Neural cell (in vitro differentiated cells): ENCODE measurements around the gene SLC39A2. TPM values are rescaled to one million over a fixed set of nuclear protein-coding genes. Genes with fewer than 3 reads are reported as not detected.

Experiments used
- H2AFZ ChIP-seq: fragments of 200-600, 300-800 bp; sonication (generic), shearing (Covaris generic); 2 replicates; pipeline ENCODE4 v1.6.0; 2014; ENCODE audit warnings: low read depth, mild to moderate bottlenecking, antibody characterized with exemption, low read length, moderate library complexity
- H3F3A ChIP-seq: fragments of 200-600 bp; shearing (Covaris generic); 2 replicates; pipeline ENCODE4 v1.6.1; 2016; ENCODE audit warnings: mild to moderate bottlenecking, moderate library complexity, mixed read lengths, antibody characterized with exemption, low read length; ENCODE audit not compliant: insufficient read depth, poor library complexity, severe bottlenecking
- H3K27ac ChIP-seq: fragments of 200-600, 300-800 bp; sonication (generic), shearing (Covaris generic); 2 replicates; pipeline ENCODE4 v1.5.1; 2014; ENCODE audit warnings: mild to moderate bottlenecking, low read length, moderate library complexity
- H3K27me3 ChIP-seq: fragments of 300-800, 200-600 bp; sonication (generic), shearing (Covaris generic); 2 replicates; pipeline ENCODE4 v1.6.0; 2014; ENCODE audit warnings: mild to moderate bottlenecking, low read depth, low read length, moderate library complexity; ENCODE audit not compliant: insufficient read depth
- H3K36me3 ChIP-seq: fragments of 300-800, 200-600 bp; sonication (generic), shearing (Covaris generic); 2 replicates; pipeline ENCODE4 v1.5.1; 2014; ENCODE audit warnings: mild to moderate bottlenecking, antibody characterized with exemption, low read length, moderate library complexity; ENCODE audit not compliant: insufficient read depth
- H3K4me2 ChIP-seq: fragments of 300-800, 200-600 bp; sonication (generic), shearing (Covaris generic); 2 replicates; pipeline ENCODE4 v1.6.0; 2014; ENCODE audit warnings: mild to moderate bottlenecking, low read length
- H3K4me3 ChIP-seq: fragments of 300-800, 200-600 bp; sonication (generic), shearing (Covaris generic); 2 replicates; pipeline ENCODE4 v1.5.1; 2014; ENCODE audit warnings: mild to moderate bottlenecking, low read length, moderate library complexity
- H3K79me2 ChIP-seq: fragments of 200-600 bp; shearing (Covaris generic); replicated peaks from 2 replicates; pipeline ENCODE4 v1.6.0; 2014; ENCODE audit warnings: mild to moderate bottlenecking, low read length, moderate library complexity; ENCODE audit not compliant: insufficient read depth
- H3K9ac ChIP-seq: fragments of 300-800, 200-600 bp; sonication (generic), shearing (Covaris generic); 2 replicates; pipeline ENCODE4 v1.6.1; 2016; ENCODE audit warnings: mild to moderate bottlenecking, low read length, mixed read lengths
- H3K9me2 ChIP-seq: fragments of 200-600 bp; shearing (Covaris generic); 2 replicates; pipeline ENCODE4 v1.6.1; 2016; ENCODE audit warnings: mild to moderate bottlenecking, low read length, mixed read lengths; ENCODE audit not compliant: insufficient read depth
- H3K9me3 ChIP-seq: fragments of 200-600, 300-800 bp; sonication (generic), shearing (Covaris generic); 2 replicates; pipeline ENCODE4 v1.6.1; 2016; ENCODE audit warnings: mild to moderate bottlenecking, mixed run types, low read length, moderate library complexity, mixed read lengths
- H4K20me1 ChIP-seq: fragments of 200-600 bp; shearing (Covaris generic); 2 replicates; pipeline ENCODE4 v1.6.1; 2016; ENCODE audit warnings: mild to moderate bottlenecking, mixed run types; ENCODE audit not compliant: insufficient read depth
- CTCF ChIP-seq: fragments of 450-650 bp; IDR thresholded peaks from 2 replicates; pipeline ENCODE4 v1.5.1; 2014; ENCODE audit warnings: antibody characterized with exemption, mild to moderate bottlenecking, moderate library complexity; ENCODE audit not compliant: poor library complexity, severe bottlenecking
- EP300 ChIP-seq: fragments of 450-650 bp; conservative IDR thresholded peaks from 2 replicates; pipeline ENCODE4 v1.6.1; 2014; ENCODE audit warnings: antibody characterized with exemption, mild to moderate bottlenecking, moderate library complexity; ENCODE audit not compliant: poor library complexity, severe bottlenecking
- EZH2 ChIP-seq: fragments of 200-600, 300-800 bp; shearing (Covaris generic), sonication (generic); IDR thresholded peaks from 2 replicates; pipeline ENCODE4 v1.6.1; 2014; ENCODE audit warnings: antibody characterized with exemption, low read length, borderline replicate concordance, mild to moderate bottlenecking; ENCODE audit not compliant: insufficient read depth, poor library complexity, severe bottlenecking
- MXI1 ChIP-seq: fragments of 450-650 bp; conservative IDR thresholded peaks from 2 replicates; pipeline ENCODE4 v1.6.1; 2014; ENCODE audit warnings: antibody characterized with exemption, mild to moderate bottlenecking; ENCODE audit not compliant: poor library complexity, severe bottlenecking
- POLR2AphosphoS5 ChIP-seq: IDR thresholded peaks from 2 replicates; pipeline ENCODE4 v1.6.1; 2012
- RAD21 ChIP-seq: fragments of 450-650 bp; conservative IDR thresholded peaks from 2 replicates; pipeline ENCODE4 v1.6.1; 2014; ENCODE audit warnings: antibody characterized with exemption, mild to moderate bottlenecking, moderate library complexity
- REST ChIP-seq: IDR thresholded peaks from 2 replicates; pipeline ENCODE4 v1.6.1; 2012; ENCODE audit warnings: borderline replicate concordance
- SMC3 ChIP-seq: fragments of 450-650 bp; conservative IDR thresholded peaks from 2 replicates; pipeline ENCODE4 v1.6.1; 2014; ENCODE audit warnings: antibody characterized with exemption, mild to moderate bottlenecking, moderate library complexity; ENCODE audit not compliant: poor library complexity
- TAF1 ChIP-seq: IDR thresholded peaks from 2 replicates; pipeline ENCODE4 v1.6.1; 2012; ENCODE audit warnings: low read depth
- polyA plus RNA-seq: library from polyadenylated mRNA; depleted of rRNA; stranded (reverse); fragments of >200 nt; gene quantifications from 2 replicates; pipeline ENCODE4 v1.2.3, GENCODE V29; 2014

Gene SLC39A2
- polyA plus RNA-seq, 1 donor from 2014 or later: not detected

- no peak overlapping the region for H3K9ac ChIP-seq
- H3F3A ChIP-seq: no peaks in the 10 kb centered on the region
- H3K27ac ChIP-seq: no peak overlapping the region
- TF ChIP-seq SMC3 (no peak), POLR2AphosphoS5 (no peak), EP300 (no peak), RAD21 (no peak), EZH2 (no peak), MXI1 (no peak), CTCF (no peak), TAF1 (no peak), REST (no peak)
- no peaks in the 10 kb centered on the region for H3K79me2 ChIP-seq
- H3K27me3 ChIP-seq: peaks cover 19% of the 10 kb centered on the region
- H2AFZ ChIP-seq: no peak overlapping the region
- H3K4me2 ChIP-seq: no peak overlapping the region
- H3K9me2 ChIP-seq: no peaks in the 10 kb centered on the region
- no peaks in the 10 kb centered on the region for H4K20me1 ChIP-seq
- H3K36me3 ChIP-seq: no peaks in the 10 kb centered on the region
- H3K9me3 ChIP-seq: no peaks in the 10 kb centered on the region
- H3K4me3 ChIP-seq: no peak overlapping the region
Observed at GRCh38 chr14:21026988-21027315, 27.9 kb downstream of the SLC39A2 start.

- Histone ChIP-seq H3K9me3 (no peaks in the 10 kb centered on the region), H4K20me1 (no peaks in the 10 kb centered on the region), H3K36me3 (no peaks in the 10 kb centered on the region), H3K4me3 (no peak within 1 kb of the TSS), H2AFZ (no peak within 1 kb of the TSS), H3K27ac (no peak within 1 kb of the TSS), H3K9me2 (no peaks in the 10 kb centered on the region), H3K79me2 (no peaks in the 10 kb centered on the region), H3F3A (no peaks in the 10 kb centered on the region), H3K9ac (no peak within 1 kb of the TSS), H3K27me3 (peaks cover 4% of the 10 kb centered on the region), H3K4me2 (no peak within 1 kb of the TSS)
- TF ChIP-seq EP300 (no peak), REST (no peak)
Observed at GRCh38 chr14:21029917-21030316, 30.8 kb downstream of the SLC39A2 start, which contains the start of gene TPPP2. TPPP2 (plus strand) TSS chr14:21030217; CDS start chr14:21030582, 365 bp downstream.
